GM12864 (cell line): ENCODE data around the gene ALOX5AP.

ENCODE experiments used
- DNase-seq: peaks from one replicate; pipeline ENCODE4 v3.0.0-alpha.2; 2011; ENCODE audit warnings: low read depth
- H3K4me3 ChIP-seq: 2 replicates; pipeline ENCODE4 v1.5.1; 2011; ENCODE audit warnings: mild to moderate bottlenecking, low read depth, low read length, control low read depth
- CTCF ChIP-seq: IDR thresholded peaks from 2 replicates; pipeline ENCODE4 v1.5.1; 2011; ENCODE audit warnings: low read depth, mild to moderate bottlenecking, moderate library complexity, low read length, control low read depth, inconsistent platforms; ENCODE audit errors: missing control alignments

The ALOX5AP gene

GRCh38 chr13:30735025-30735871 lies at the start of gene ALOX5AP:
Gene ALOX5AP (plus strand): TSS chr13:30735543. CDS start chr13:30735606, 63 bp downstream.
- no peak for TF ChIP-seq CTCF
- DNase-seq, result peak; percentile 65
- peak within 1 kb of the TSS; percentile 19 for H3K4me3 ChIP-seq

GRCh38 chr13:30685987-30686386 lies 49.4 kb upstream of the ALOX5AP start:
- no peak overlapping the region for H3K4me3 ChIP-seq
- TF ChIP-seq CTCF, result no peak
- no peak for DNase-seq

- no peak for DNase-seq
- no peak for TF ChIP-seq CTCF
Measured at GRCh38 chr13:30687601-30688000, 47.7 kb upstream of the ALOX5AP start.

GRCh38 chr13:30689752-30690151 lies 45.6 kb upstream of the ALOX5AP start:
- TF ChIP-seq CTCF, result no peak
- H3K4me3 ChIP-seq, result peak overlapping the region; percentile 24; the same call in 1 of the 2 replicates

More at GRCh38 chr13:30687601-30688000, 47.7 kb upstream of the ALOX5AP start:
- no peak overlapping the region for H3K4me3 ChIP-seq

GRCh38 chr13:30690282-30691188 lies 44.8 kb upstream of the ALOX5AP start:
- TF ChIP-seq CTCF, result no peak
- DNase-seq, result peak; percentile 24
- peak overlapping the region; percentile 24 for H3K4me3 ChIP-seq

More at GRCh38 chr13:30689752-30690151, 45.6 kb upstream of the ALOX5AP start:
- DNase-seq, result no peak

- no peak for TF ChIP-seq CTCF
- no peak for DNase-seq
- no peak overlapping the region for H3K4me3 ChIP-seq
Measured at GRCh38 chr13:30692113-30692512, 43.2 kb upstream of the ALOX5AP start.
